ENCODE measurements around the gene DYNLT5.
"Not testable (repeated sequence)": the region's sequence is repeated elsewhere in the genome, so short reads cannot be mapped to it uniquely, and the experiment has no call there.

Gene DYNLT5, protein sequence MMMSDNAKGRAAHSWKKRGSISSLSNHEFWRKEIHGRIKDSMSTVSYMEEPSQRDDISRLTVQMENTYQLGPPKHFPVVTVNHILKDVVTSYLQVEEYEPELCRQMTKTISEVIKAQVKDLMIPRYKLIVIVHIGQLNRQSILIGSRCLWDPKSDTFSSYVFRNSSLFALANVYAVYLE

DNA sequence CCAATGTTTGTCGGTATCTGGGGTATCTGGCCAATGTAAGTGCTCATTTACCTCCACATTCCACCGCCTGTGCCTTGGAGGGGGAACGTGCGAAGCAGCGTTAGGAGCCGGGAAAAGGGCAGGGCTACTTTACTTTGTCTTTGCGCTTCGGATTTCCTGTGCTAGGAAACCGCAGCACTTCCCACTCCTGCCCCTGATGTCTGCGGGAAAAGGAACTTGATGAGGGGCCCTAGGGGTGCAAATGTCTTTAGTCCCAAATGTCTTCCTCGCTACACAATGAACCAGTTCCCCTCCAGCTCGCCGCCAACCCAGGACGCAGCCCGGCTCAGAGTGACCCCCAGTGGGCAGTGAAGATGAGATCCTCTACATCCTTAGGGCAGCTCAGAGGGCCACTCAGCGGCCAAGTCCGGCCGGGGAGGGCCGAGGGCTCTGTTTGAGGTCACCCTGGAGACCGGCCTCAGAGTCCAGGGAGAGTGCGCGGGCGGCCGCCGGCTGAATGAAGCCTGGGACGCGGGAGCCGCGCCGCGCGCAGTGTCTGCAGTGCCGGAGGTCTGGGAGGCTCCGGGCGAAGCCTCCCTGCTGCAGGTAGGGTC lies at the start of gene DYNLT5:
DYNLT5 (plus strand) TSS at position 460 of the 593 bp plus-strand sequence. CDS start 2,200 bp downstream, outside the sequence.
- no peak for DNase-seq (ENCODE audit: low read depth)

DNA sequence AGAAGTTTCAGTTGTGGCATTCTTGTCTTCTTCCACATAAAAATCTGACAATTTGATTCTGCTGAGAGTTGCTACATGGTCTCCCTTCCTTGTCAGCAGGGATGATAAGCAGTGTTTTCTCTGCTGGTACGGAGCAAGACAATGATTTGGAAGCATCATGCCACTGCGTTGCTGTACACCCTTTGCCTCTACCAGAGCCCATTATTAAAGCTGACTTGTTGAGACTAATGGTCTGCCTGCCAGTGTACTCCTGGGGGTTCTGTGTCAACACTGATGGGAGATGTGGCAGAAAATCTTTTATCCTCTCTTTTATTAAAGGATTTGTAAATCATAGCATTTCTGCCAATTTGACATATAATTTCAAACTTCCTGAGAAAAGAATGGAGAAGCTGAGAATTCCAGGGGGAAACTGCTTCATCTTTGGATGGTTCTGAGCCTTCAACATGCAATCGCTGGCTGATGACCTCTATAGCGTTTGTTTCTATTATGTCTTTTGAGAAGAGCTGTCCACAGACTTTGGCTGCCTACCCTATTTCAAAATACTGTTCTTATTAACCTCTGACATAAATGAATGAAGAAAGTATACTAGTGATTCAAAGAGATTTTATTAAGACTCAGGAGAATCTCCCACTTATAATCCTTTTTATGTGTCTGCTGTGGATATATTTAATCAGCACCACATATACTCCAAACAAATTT lies 47.9 kb upstream of the DYNLT5 start:
- DNase-seq (ENCODE audit: low read depth): no peak

DNA sequence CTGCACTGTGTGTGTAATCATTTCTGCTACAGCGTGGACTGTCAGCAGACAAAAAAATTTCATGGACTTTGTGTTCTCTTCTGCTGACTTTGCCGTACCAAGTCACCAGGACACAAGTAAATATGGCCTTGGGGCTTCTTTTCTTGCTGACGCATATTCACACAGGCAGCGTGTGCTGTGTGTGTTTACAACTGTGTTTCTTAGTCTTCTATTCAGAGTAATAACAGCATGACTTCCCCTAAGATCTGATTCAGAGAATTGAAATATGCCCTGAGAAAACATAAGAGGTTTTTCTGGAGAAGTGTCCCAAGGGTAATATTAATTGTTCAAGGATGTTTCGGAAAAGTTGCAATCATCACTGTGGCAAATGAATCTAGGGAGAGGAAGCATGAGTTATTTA lies 47.1 kb upstream of the DYNLT5 start:
- DNase-seq (ENCODE audit: low read depth): no peak

DNA sequence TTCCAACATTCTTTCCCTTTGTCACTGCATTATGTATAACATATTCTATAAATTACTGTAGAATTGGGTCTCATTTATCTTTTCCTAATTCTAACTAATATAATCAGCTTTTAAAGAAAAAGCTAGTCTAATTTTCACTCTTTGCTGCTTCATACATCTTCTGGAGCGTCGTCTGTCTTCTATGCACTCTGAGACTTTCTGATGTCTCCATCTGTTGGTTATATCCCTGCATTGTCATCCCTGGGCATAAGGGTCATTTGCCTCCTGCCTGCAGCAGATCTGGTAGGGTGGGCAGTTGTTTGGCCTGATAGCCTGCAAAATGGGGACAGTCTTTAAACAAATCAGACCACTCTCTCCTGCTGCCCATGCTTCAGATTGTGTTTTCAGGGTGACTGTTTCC lies 40.8 kb upstream of the DYNLT5 start:
- DNase-seq (ENCODE audit: low read depth): no peak

DNA sequence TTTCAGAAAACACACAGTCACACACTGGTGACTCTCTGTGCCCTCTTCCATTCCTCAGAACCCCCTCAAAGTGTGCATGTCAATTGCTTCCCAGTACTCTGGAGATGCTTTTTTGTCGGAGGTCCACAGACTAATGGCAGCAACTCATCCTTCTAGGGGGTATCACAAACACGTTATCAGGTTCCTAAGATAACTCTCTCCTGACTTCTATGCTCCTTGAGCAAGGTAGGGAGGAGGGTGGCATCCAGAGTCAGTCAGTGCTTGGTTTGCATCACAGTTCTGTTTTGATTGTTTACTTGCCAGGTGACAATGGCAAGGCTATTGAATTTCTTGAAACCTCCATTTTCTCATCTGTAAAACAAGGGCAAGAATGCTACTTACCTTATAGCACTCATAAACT lies 39.4 kb upstream of the DYNLT5 start:
- no peak for DNase-seq (ENCODE audit: low read depth)

DNA sequence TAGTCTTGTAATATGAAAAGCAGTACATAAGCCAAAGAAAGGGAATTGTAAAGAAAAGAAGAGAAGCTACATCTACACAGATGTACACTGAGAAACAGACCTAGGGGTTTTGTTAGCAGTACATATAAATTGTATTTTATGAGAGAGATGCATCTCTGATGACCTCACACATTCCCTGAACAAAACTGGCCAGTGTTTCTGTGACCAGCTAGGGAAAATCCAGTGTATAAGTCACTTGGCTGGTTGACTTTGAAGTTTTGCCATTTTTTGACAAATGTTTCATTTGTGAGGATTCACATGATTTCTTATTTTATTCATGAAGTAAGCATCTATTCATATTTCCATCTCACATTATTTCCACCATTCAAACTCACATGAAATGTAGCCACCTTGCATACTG lies 28.3 kb upstream of the DYNLT5 start:
- DNase-seq (ENCODE audit: low read depth): no peak

DNA sequence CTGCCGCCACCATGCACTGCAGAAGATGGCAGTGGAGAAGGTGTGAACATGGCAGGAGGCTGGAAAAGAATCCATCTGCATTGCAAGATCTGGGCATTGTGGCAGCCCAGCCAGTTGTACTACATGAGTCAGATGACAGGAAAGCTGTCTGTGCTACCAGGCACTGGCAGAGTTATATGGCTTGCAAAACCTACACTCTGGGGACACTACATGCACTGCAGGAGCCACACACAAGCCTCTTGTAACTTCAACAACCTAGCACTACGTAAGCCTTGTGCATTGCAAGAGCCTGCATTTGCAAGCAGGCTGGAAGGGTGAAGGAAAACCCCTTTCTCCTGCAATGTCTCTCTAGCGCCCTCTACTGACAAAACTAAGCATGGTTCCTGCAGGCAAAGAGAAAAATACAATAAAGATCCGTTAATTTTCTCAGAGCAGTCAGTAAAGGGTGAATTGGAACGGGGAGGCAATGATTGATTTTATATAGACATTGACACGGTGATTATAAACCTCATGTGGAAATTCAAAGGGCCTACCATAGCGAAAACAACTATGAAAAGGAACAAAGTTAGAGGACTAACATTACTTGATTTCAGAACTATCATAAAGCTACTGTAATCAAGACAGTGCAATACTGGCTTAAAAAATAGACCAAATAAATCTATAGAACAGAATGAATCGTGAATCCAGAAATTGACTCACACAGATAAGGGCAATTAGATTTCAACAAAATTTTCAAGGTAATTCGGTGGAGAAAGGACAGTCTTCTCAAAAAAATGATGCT lies 26.2 kb upstream of the DYNLT5 start:
- peak; percentile 27 for DNase-seq (ENCODE audit: low read depth)

DNA sequence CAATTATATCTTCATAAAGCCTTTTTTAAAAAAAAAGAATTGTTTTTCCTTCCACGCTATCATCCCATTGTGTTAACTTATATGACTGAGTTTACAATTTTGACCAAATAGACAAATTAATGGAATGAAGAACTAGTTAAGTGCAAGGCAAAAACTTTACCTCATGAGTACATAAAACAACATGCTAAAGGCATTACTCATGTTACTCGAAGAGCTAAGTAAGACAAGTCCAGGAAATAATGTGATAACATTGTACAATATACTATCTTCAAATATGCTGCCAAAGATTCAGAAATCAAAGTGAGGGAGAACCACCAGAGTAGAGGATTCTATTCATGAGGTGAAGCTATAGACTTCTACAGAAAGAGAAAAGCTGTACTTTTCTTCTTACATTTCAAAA lies 24.2 kb upstream of the DYNLT5 start:
- no peak for DNase-seq (ENCODE audit: low read depth)

DNA sequence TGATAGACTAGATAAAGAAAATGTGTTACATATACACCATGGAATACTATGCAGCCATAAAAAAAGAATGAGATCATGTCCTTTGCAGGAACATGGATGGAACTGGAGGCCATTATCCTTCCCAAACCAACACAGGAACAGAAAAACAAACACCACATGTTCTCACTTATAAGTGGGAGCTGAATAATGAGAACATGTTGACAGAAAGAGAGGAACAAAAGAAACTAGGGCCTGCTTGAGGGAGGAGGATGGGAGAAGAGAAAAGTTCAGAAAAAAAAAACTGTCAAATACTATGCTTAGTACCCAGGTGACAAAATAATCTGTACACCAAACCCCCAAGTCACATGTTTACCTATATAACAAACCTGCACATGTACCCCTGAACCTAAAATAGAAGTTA lies 23.5 kb upstream of the DYNLT5 start:
- DNase-seq (ENCODE audit: low read depth): not testable (repeated sequence)

DNA sequence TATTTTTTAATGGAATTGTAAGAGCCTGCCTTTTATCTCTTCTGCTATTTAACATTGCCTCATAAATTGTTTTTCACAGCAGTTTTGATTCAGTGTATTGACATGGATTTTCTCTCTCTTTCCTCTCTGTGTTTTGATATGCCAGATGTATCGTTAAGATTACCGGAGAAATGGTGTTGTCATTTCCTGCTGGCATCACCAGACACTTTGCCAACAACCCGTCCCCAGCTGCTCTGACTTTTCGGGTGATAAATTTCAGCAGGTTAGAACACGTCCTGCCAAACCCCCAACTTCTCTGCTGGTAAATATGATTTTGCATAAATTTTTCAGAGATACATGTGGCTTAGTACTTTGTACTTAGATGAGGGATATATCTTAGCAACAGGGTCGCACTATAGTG lies 23.1 kb upstream of the DYNLT5 start:
- peak; percentile 12 for DNase-seq (ENCODE audit: low read depth)

DNA sequence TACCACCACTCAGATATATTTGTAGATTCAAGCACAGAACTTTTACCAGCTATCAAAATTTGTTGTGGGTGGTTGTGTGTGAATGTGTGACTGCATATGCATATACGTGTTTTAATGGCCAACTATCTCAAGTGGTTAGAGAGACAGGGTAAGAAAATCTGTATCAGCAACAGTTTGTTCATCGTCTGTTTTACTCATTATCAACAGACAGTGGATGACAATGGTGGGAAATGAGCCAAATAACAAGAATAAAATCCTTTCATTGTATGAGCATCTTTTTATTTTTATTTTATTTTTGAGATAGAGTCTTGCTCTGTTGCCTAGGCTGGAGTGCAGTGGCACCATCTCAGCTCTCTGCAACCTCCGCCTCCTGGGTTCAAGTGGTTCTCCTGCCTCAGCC lies 22.7 kb upstream of the DYNLT5 start:
- DNase-seq (ENCODE audit: low read depth): no peak

DNA sequence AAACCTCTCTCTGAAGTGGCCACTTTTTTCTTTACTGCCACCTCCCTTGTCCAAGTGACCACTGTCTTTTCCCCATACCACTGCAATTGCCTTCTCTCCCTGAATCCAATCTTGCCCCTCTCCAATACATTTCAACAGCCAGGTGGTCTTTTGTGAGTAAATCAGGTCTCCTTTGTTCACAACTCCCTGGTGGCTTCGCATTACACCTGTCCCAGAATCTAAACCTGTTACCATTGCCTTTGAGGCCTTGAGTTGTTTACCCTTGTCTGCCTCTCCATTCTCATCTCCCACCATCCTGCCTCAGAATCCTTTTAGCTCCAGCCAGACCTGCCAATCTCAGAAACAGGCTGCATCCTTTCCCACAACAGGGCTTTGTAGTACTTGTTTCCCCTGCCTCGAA lies 21.8 kb upstream of the DYNLT5 start:
- DNase-seq (ENCODE audit: low read depth): no peak

DNA sequence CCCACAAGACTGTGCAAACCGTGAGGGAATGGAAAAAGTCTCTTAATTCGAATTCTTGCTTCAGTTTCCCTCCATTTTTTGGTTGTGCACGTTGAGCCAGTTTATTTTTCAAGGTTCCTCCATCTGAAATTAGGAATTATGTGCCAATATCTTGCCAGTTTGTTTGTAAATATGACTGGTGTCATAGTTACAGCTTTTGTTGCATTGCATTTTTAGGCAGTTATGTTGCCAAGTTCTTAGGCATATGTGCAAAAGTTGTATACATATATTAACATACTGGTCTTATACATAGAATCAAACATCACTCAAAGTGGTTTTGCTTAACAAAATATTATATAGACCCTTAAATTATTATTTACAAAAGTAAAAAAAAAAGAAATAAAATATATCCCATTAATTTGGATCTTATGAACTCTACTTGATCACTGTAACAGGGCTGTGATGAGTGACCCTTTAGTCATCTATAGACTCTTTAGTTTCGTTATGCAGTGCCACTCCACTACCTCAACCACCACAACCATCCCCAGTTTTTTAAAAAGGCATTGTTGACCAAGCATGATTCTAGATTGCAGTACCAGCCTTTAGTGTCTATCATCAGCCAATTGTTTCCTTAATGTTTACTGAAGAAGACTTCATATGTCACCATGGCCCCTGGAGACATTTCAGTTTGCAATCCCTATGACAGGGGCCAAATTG lies 20.9 kb upstream of the DYNLT5 start:
- no peak for DNase-seq (ENCODE audit: low read depth)

DNA sequence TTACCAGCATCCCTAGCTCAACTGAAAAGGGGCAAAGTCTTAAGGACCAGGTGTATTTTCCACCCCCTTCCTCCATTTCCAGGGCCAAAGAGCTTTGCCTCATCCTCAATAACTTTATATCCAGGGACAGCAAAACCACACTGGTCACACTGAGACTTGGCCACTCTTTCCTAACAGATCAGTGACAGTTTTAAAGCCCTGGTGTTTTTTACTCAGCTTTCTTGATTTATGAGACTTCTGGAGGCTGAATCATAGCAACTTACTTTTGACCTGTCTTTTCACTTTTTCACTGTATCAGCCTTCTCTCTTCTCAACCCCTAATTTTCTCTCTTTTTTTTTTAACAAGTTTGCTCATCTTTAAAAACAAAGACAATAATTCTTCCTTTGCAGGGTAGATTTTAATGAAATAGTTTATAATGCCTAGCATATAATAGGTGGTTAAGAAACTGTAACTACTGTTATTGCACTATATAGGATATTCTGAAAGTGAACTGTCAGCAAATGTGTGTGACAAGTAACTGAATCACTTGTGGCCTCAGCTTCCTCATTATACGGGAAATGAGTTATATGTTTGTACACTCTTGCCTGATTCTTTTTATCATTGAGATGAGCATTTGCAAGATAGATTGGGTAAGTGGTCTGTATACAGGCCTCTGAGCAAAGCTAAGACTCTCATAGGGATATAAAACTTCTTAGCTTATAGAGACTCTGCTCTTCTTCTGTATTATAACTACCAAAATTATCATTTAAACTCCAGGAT lies 19.7 kb upstream of the DYNLT5 start:
- DNase-seq (ENCODE audit: low read depth): no peak

DNA sequence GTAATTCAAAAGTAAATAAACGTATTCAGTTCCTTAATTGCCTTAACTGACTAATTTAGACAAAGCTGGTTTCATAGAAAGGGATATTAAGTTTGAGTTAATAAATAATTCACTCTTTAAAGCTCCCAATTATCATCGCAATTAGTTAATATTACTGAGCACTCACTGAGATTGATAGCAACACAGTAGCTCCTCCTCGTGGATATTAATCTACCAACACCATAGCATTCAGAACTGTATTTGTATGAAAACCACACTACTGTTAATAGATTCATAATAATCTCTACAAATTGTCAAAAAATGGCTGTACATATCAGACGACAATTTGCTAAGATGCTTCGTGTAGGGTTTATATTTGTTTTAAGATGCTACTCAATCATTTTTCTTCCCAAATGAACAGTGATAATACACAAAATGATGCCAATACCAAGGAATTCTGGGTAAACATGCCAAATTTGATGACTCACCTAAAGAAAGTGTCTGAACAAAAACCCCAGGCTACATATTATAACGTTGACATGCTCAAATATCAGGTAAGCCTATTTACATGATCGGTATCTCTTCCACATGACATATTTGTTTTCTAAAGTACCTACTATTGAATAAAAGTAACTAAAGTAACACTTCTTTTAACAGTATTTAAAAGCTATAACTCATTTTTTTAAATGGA lies 18.8 kb upstream of the DYNLT5 start:
- no peak for DNase-seq (ENCODE audit: low read depth)

DNA sequence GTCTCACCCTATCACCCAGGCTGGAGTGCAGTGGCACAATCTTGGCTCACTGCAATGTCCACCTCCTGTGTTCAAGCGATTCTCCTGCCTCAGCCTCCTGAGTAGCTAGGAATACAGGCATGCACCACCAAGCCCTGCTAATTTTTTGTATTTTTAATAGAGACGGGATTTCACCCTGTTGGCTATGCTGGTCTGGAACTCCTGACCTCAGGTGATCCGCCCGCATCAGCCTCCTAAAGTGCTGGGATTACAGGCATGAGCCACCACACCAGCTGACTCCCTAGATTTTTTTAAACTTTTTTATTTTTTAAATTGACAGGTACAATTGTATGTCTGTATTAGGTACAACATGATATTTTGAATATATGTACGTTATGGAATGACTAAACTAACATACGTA lies 17.7 kb upstream of the DYNLT5 start:
- not testable (repeated sequence) for DNase-seq (ENCODE audit: low read depth)

DNA sequence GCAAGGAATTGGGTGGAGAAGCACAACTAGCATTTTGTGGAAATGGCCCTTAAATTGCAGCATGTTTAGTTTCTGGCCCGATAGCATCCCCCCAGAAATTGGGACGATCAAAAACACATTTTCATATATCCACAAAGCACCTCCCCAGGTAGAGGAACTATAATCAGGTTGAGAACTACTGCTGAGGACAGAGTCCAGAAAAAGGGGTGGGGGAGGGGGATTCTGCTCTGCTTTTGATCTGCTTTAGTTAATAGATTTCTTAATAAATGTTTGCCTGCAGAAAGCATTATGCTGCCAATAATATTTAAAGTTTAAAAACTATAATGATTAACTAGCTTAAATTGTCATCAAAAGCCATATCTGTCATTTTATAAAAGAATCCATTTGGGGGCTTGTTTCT lies 14.4 kb upstream of the DYNLT5 start:
- no peak for DNase-seq (ENCODE audit: low read depth)

DNA sequence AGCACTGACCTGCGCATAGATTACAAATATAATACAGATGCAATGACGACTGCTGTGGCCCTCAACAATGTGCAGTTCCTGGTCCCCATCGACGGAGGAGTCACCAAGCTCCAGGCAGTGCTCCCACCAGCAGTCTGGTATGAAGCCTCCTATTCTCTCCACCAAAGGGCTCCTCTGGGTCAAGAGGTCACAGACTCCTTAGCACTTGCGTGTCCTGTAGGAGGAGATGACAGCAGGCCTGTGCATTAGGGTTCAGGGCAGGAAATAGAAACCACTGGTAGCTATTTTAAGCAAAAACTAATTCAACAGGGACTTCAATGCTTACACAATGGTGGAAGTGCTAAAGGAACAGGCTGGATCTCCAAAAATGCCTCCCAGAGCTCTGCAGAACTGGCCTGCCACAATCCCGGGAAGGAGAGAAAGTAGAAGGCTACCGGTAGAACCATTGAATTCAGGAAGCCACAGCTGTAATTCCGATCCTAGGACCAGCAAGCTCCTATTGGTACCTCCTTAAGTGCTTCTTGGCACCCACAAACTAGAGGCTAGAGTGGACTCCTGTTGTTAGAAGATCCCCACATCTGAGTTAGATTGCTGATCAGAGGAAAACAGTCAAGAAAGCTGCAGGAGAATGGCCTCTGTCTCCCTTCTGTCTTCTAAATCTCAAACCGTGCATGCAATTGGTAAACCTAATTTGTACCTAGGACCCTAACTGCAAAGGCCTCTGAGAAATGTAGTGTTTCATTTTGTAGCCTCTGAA lies 12.7 kb upstream of the DYNLT5 start:
- no peak for DNase-seq (ENCODE audit: low read depth)

DNA sequence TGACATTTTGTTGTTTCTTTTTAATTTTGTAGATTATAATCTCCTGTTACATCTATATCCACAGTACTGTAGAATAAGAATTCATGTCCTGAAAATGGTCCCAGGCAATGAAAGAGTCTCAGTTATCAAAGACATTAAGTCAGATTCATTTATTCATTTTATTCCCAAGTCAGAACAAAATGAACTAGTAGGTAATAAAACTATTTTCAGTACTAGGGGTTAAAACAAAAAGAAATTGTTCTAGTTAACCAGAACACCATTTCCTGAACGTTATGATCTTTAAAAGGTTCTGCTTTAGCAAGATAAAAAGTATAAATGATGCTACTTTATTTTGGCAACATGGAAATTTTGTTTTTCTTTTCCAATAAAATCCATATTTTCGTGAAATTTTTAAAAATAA lies 6.8 kb upstream of the DYNLT5 start:
- no peak for DNase-seq (ENCODE audit: low read depth)

DNA sequence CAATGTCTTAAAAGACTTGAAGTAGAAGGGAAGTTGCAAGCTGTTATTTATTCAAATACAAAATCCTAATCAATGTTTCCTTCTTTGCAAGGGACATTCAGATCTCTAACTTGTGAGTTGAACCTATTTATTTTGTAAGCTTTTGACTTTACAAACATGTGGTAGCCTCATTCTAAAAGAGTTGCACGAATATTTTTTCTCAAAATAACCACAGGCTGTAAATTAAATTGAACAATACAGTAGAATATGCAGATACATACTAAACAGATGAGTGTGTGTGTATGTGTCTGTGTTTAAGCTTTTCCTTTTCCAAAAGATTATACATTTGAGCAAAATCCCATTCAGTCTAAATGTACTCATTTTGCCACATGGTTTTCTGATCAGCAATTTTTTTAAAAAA lies 4.8 kb upstream of the DYNLT5 start:
- DNase-seq (ENCODE audit: low read depth): no peak
